ENCODE data around the gene CYP19A1. TPM values are rescaled to one million over a fixed set of nuclear protein-coding genes. Genes with fewer than 3 reads are reported as not detected.

Gene CYP19A1
- total RNA-seq, 2 donors from 2014 or later: not detected

DNA sequence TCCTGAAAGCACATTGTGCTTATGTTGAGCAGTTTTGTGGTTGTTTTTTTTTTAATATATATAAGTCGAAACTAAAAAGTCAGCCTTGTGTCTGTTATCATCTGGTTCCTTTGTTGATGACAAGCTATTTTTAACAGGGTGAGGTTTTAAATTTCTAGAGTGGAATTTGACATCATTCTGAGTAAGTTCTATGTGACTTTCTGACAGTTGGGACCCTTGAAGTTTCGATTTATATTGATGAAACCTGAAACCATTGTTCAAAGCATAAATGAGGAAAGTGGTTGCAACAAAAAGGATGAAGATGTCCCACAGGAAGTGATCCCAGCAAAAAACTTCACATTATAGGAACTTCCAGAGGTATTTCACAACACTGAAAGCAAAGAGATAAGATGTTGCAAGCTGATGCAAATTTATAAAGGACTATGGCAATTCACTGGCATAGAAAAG lies 94.0 kb downstream of the CYP19A1 start:
- Histone ChIP-seq H3K9ac (ENCODE audit: low read depth in 2 of 2, low read length in 2 of 2) (no peak overlapping the region), H3K4me1 (no peaks in the 10 kb centered on the region), H3K27me3 (no peaks in the 10 kb centered on the region), H3K4me3 (no peak overlapping the region), H3K36me3 (no peaks in the 10 kb centered on the region), H3K9me3 (no peaks in the 10 kb centered on the region), H3K27ac (no peak overlapping the region)
- intact Hi-C loops (cut with DNase I): no loop called here
- TF ChIP-seq, protein P1, sequence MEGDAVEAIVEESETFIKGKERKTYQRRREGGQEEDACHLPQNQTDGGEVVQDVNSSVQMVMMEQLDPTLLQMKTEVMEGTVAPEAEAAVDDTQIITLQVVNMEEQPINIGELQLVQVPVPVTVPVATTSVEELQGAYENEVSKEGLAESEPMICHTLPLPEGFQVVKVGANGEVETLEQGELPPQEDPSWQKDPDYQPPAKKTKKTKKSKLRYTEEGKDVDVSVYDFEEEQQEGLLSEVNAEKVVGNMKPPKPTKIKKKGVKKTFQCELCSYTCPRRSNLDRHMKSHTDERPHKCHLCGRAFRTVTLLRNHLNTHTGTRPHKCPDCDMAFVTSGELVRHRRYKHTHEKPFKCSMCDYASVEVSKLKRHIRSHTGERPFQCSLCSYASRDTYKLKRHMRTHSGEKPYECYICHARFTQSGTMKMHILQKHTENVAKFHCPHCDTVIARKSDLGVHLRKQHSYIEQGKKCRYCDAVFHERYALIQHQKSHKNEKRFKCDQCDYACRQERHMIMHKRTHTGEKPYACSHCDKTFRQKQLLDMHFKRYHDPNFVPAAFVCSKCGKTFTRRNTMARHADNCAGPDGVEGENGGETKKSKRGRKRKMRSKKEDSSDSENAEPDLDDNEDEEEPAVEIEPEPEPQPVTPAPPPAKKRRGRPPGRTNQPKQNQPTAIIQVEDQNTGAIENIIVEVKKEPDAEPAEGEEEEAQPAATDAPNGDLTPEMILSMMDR (IDR thresholded peaks at IDR 0.05): no peak
- no peak for DNase-seq

DNA sequence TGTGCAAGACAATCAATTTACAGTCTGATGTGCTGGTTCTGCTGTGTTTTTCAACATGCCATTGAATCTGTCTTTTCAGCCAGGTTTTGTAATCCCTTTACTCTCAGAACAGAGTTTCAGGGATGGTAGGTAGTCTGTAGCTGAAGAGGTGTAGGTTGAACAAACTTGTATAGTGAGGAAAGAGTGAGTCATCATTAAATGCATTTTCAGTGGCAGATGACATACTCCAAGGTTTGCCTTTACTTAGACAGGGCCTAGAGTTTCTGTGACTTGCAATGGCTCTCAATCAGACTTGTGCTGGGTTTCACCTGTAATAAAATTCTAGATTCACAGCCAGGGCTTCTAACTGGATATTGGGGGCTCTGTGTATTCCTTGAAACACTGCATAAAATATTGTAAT lies 94.6 kb downstream of the CYP19A1 start:
- H3K9me3 ChIP-seq: no peaks in the 10 kb centered on the region
- H3K36me3 ChIP-seq: no peaks in the 10 kb centered on the region
- H3K9ac ChIP-seq (ENCODE audit: low read depth in 2 of 2, low read length in 2 of 2): no peak overlapping the region
- intact Hi-C loops (cut with DNase I): no loop called here
- no peak overlapping the region for H3K4me3 ChIP-seq
- no peaks in the 10 kb centered on the region for H3K27me3 ChIP-seq
- TF ChIP-seq, protein P1 (IDR thresholded peaks at IDR 0.05): no peak
- no peak for DNase-seq
- no peaks in the 10 kb centered on the region for H3K4me1 ChIP-seq
- H3K27ac ChIP-seq: no peak overlapping the region

DNA sequence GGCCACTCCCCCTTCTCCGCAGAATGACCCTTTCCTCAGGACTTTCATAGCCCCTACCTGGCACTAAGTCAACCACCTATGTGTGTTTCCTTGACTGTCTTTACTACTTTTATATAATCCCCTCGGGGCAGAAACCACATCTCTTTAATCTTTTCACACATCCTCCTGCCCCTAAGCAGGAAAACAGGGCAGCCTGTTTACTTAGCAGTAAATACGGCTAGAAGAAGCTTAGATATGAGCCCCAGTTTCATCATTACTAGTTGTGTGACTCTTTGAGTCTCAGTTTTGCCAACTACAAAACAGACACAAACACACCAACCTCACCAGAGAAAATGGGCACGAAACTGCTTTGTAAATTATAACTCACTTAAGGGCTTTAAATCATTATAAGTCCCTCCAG lies 98.3 kb downstream of the CYP19A1 start:
- intact Hi-C loops (cut with DNase I): no loop called here
- Histone ChIP-seq H3K9me3 (no peaks in the 10 kb centered on the region), H3K4me3 (no peak overlapping the region), H3K27ac (no peak overlapping the region), H3K27me3 (no peaks in the 10 kb centered on the region), H3K9ac (ENCODE audit: low read depth in 2 of 2, low read length in 2 of 2) (no peak overlapping the region), H3K36me3 (no peaks in the 10 kb centered on the region), H3K4me1 (no peaks in the 10 kb centered on the region)
- DNase-seq: no peak
- TF ChIP-seq, protein P1 (IDR thresholded peaks at IDR 0.05): no peak

DNA sequence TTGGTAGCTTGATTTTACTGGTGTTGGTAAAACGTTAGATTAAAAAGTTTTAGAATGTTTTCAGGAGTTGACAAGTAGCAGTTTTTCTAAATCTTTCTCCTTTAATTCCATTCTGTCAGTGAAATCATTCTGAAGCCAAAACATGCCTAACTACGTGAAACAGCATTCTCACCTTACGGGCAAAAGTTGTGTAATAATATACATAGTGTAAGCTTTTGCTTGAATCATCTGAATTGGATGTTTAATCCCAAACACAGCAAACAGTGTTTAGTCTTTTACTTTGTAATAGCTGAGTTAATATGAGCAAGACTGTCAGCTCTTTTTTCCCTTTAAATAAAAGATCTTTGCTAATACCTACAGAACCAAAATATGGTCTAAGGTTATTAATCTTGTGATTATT lies 100.6 kb downstream of the CYP19A1 start:
- no peak overlapping the region for H3K4me3 ChIP-seq
- H3K4me1 ChIP-seq: no peaks in the 10 kb centered on the region
- TF ChIP-seq, protein P1 (IDR thresholded peaks at IDR 0.05): no peak
- H3K9ac ChIP-seq (ENCODE audit: low read depth in 2 of 2, low read length in 2 of 2): no peak overlapping the region
- no peaks in the 10 kb centered on the region for H3K36me3 ChIP-seq
- no peaks in the 10 kb centered on the region for H3K9me3 ChIP-seq
- H3K27me3 ChIP-seq: no peaks in the 10 kb centered on the region
- intact Hi-C loops (cut with DNase I): no loop called here
- no peak for DNase-seq
- no peak overlapping the region for H3K27ac ChIP-seq

DNA sequence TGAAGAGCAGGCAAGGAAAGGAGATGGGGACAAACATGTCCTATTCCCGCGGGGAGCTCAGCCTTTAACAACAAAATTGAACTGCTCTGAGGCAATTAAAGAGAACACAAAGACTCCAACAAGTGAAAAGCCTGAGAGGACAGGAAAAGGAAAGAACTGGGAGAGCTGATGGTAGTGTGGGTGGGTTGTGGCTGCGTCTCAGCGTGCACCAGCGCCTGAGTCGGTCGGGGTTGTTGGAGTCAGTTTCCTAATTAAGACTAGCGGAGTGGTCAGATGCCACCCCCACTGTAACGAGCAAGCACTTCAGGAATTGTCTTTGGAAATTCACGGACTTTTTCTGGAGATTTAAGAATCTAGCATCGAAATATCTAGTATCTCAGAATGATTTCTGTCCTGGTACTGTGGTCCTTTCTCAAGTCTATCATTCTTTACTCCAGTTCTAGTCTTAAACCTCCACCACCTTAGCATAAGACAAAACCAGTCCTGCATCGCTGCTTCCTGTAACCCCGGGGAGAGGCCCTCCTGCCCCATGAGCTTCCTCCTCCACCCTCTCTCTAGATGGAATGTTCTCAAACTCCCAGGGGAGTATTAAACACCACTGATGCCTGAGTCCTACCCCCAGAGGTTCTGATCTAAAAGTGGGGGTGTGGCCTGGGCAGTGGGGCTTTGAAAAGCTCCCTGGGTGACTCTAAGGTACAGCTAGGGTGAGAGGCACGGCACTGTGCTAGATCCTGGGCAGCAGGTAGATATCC lies 104.0 kb downstream of the CYP19A1 start:
- H3K9ac ChIP-seq (ENCODE audit: low read depth in 2 of 2, low read length in 2 of 2): no peak overlapping the region
- no peaks in the 10 kb centered on the region for H3K9me3 ChIP-seq
- H3K36me3 ChIP-seq: no peaks in the 10 kb centered on the region
- H3K27ac ChIP-seq: no peak overlapping the region
- H3K27me3 ChIP-seq: no peaks in the 10 kb centered on the region
- TF ChIP-seq, protein P1 (IDR thresholded peaks at IDR 0.05): no peak
- H3K4me1 ChIP-seq: no peaks in the 10 kb centered on the region
- intact Hi-C loops (cut with DNase I): no loop called here
- H3K4me3 ChIP-seq: no peak overlapping the region
- no peak for DNase-seq
